CD4-positive, alpha-beta T cell treated with Interleukin-1 beta for 1 hour (primary cell): ENCODE results near the gene SGPP2.

Source experiments
- DNase-seq, 2 donors: peaks; one replicate each; pipeline ENCODE4 v3.0.0-alpha.2; 2020 to 2022

Gene SGPP2

GRCh38 chr2:222477962-222478608 lies 53.7 kb downstream of the SGPP2 start:
- DNase-seq, result no peak

DNA sequence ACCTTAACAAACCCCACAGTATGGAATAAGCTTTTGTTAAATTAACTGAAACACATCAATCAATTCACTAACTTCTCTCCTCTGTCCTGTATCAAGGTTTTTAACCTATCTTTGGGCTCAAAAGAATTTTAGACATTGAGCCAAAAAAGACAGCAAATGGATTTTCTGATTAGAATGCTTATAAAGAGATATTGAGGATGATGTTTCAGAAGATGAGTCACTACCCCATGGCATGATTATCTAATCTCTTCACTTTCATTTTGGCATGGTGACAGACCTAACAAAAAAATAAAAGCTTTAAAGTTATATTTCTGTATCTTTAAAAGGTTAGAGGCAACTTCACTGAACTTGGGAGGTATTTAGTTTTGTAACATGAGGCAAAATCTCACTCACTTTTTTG lies 55.5 kb downstream of the SGPP2 start:
- DNase-seq, result no peak

DNA sequence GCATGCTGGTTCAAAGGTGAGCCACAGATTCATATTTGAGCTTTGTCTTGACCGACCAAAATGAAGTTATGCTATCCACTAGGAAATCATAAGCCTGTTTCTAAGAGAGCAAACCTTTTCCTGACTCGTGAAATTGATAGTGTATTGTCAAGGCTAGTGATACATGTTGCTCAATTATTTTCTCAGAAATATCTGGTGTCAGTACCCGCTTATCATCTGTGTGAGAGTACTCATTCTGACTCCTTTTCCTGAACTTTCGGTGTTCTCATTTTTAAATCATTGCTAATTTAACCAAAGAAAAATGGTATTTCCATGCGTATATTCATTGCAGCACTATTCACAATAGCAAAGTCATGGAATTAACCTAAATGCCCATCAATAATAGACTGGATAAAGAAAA lies 56.2 kb downstream of the SGPP2 start:
- no peak for DNase-seq

- DNase-seq, result no peak
These were observed 57.6 kb downstream of the SGPP2 start for GRCh38 chr2:222481941-222482340.

DNA sequence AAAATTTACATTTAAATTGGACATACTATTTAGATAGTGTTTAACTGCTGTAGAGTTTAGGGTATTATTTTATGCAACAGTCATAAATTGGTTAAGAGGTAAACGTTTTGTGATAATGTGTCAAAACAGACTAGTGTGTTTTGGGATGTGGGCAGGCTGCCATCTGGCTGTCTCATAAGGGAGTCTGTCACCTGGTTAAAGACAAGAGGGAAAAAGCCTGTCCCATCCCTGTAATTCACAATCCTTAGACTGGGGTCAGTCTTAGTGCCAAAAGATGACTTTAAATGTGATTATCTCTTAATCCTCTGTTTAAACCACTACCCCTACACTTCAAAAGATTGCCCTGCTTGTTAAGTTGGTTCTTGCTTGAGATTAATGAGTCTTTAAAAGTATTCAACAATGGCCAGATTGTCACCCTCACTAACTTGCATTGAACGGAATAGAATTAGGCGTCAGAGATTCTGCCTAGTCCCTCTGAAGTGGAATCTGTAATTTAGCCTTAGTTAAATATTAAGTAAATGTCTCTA lies 59.2 kb downstream of the SGPP2 start:
- DNase-seq, result peak in 1 of 2 donors; percentile 4

GRCh38 chr2:222485367-222486211 lies 61.2 kb downstream of the SGPP2 start:
- no peak for DNase-seq

GRCh38 chr2:222490131-222490530 lies 65.8 kb downstream of the SGPP2 start:
- no peak for DNase-seq

DNA sequence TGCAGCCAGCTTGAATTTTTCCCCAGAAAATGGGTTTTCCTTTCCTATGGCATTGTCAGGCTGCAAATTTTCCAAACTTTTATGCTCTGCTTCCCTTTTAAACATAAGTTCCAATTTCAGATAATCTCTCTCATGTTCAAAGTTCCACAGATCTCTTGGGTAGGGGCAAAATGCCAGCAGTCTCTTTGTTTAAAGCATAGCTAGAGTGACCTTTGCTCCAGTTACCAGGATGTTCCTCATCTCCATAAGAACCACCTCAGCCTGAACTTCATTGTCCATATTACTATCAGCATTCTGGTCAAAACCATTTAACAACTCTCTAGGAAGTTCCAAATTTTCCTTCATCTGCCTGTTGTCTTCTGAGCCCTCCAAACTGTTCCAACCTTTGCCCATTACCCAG lies 68.3 kb downstream of the SGPP2 start:
- no peak for DNase-seq

DNA sequence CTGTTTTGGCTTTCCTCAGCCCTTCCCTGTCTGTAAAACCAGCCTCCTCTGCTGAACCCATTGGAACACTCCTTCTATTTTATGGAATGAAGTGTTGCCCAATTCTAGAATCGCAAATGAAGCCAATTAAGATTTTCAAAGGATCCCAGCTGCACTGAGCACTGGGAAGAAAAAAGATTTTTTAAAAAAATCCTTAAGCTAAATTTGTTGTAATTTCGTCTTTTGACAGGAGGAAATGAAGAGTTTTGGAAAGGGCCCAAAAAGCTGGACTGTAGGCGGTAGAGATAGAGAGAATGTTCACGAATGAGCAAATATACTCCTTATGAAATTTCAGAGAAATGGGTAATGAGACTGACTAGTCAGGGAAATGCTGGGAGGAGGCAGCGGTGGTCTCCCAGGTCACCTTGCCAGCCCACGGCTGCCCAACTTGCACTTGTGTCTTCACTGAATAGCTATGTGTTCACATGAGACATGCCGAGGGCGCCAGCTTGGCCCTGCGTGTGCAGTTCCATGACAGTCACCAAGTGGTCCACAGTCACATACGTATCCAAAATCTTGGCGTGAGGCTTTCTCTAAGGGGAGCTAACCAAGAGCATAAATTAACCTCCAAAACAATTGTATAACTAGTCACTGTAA lies 69.9 kb downstream of the SGPP2 start:
- no peak for DNase-seq

- no peak for DNase-seq
These were observed 71.0 kb downstream of the SGPP2 start for GRCh38 chr2:222495388-222495787.

- DNase-seq, result no peak
These were observed 74.9 kb downstream of the SGPP2 start for GRCh38 chr2:222499226-222499625.

DNA sequence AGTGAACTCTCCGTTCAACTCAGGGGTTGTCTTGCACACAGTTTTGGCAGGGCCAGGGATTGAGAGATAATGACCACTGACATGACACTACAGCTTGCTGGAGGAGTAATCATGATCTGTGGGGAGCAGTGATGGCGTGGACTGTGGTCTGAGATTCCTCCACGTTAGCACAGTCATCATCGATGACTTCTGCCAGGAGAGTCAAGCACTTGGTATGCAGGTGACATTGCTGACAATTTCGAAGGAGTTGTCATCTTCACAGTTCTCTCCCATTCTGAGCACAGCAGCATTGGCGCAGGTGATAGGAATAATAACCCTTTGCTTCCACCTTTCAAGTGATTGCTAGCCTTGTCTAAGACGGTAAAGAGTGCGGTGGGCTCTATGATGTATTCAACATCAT lies 79.8 kb downstream of the SGPP2 start:
- no peak for DNase-seq

- DNase-seq, result no peak
These were observed 80.4 kb downstream of the SGPP2 start for GRCh38 chr2:222504719-222505118.

- DNase-seq, result no peak
These were observed 82.0 kb downstream of the SGPP2 start for GRCh38 chr2:222506230-222506935.

DNA sequence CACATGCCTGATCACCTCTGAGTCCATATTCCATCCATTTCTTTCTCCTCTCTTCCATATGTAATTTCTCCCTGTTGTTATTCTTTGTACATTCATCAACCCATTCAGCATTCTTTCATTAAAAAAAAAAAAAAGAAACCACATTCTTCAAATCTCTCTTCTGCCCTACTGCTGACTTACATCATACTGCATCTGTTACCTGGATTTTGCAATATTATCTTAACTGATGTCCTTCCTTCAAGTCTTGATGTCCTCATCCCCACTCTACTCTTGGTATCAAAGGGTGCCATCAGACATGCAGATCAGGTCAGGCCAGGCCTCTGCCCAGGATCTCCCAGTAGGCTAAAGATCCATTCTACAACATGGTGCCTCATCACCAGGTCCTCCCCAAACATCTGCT lies 90.6 kb downstream of the SGPP2 start:
- no peak for DNase-seq

GRCh38 chr2:222518570-222519381 lies 94.4 kb downstream of the SGPP2 start:
- no peak for DNase-seq

DNA sequence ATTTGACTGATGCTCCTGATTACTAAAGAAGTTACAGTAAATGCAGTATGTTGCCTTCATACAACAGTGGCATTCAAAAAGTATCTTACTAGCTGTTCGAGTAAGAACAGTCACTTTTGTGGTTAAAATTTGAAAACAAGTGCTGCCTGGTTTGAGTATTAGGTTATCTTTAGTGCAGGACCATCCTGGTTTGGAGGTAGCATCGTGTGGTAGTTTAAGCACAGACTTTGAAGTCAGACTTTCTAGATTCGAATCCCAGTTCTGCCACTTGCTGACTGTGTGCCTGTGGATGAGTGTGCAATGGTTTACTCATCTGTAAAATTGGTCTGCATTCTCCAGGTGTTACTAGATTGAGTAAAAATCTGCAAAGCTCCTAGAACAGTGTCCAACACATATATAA lies 96.8 kb downstream of the SGPP2 start:
- DNase-seq, result no peak

DNA sequence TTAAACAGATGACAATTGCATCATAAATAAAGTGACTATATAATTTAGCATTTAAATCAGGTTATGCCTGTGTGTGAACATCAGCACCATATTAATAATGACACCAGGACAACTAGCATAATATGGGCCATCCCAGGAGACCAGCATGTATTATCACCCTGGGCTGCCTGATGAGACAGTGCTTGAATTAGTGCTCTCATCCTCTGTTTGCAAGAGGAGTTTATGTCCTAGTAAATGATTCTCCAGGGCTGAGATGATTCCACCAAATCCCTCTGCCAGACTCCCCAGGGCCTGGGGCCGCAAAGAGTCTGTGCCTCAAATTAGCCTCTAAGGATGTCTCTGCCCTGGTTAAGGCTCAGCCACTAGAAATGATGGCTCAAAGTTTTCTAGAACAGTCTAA lies 97.7 kb downstream of the SGPP2 start:
- no peak for DNase-seq

DNA sequence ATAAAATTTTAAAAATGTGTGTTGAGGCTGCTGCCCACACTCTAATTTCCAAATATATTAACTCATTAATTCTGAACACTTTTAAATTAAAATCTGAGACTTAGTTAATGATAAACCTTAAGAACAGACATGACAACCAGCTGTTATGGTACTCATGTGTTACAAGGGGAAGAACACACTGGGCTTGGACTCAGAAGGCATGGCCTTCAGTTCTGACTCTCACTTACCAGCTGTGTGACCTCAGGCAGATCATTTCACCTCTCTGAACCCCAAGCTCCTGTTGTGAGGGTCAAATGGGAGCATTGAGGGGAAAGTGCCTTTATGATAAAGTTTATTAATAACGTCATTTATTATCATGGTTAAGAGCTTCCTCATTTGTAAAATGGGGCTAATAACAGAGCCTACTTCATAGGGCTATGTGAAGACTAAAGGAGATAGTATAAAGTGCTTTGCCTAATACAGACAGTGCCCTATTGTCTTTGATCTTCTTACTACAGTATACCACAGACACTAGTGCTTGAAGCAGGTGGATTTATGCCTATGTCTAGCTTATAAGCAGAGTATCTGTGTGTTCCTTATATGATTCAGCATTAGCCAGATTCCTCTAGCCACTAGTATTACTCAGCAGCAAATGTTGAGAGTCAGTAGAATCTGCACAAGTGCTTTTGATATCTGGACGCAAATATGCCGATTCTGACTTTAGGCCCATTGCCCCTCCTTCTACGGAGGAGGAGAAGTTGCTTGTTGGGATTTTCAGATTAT lies 99.6 kb downstream of the SGPP2 start:
- DNase-seq, result no peak

GRCh38 chr2:222525811-222526210 lies 101.5 kb downstream of the SGPP2 start:
- DNase-seq, result no peak

DNA sequence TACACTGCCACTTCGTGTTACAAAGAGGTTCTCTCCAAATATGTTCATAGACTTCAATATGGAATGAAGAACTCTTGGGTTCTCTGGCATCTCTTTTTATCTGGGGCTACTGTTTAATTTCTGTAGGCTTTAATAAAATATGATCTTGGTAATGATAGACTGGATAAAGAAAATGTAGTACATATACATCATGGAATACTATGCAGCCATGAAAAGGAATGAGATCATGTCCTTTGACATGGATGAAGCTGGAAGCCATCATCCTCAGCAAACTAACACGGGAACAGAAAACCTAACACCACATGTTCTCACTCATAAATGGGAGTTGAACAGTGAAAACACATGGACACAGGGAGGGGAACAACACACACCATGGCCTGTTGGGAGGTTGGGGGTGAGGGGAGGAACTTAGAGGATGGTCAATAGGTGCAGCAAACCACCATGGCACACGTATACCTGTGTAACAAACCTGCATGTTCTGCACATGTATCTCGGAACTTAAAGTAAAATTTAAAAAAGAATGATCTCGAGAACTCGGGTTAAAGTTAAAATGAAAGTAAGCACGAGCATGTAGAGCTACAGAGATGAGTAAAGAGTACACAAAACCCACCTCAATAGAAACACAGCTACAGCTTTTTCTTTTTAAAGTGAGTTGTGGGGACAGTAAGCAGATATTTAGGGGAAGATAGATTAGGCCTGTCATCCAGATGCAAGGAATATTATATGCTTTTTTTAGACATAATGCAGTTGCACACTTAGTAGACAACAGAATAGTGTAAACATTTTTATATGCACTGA lies 102.3 kb downstream of the SGPP2 start:
- no peak for DNase-seq
